Heart right ventricle (tissue), 16 donors: ENCODE results near the gene SLC29A3. TPM values are rescaled to one million over a fixed set of nuclear protein-coding genes. Genes with fewer than 3 reads are reported as not detected.
A peak's percentile ranks its signal among the peaks of the same experiment; 100 is the strongest.

ENCODE experiments used
- ATAC-seq, 8 donors: fragments of 200-7000 bp; cut with Tn5 transposase; one replicate each; pipeline ENCODE4 v1.9.1; 2020; ENCODE audit warnings: mild to moderate bottlenecking in 8 of 8, moderate library complexity in 8 of 8, moderate number of reproducible peaks in 1 of 8
- DNase-seq, 2 donors: peaks; one replicate each; pipeline ENCODE4 v3.0.0-alpha.2; 2020
- H3K27ac ChIP-seq, 10 donors: fragments of 200-600 bp; sonication (generic) in 2 of 10; one replicate each; pipeline versions ENCODE4 v1.5.0 to v1.8.0; 2020 to 2022; ENCODE audit warnings: mild to moderate bottlenecking in 3 of 10
- H3K27me3 ChIP-seq, 7 donors: fragments of 200-600 bp; one replicate each; pipeline ENCODE4 v1.8.0; 2021 to 2022; ENCODE audit warnings: mild to moderate bottlenecking in 2 of 7
- H3K36me3 ChIP-seq, 9 donors: fragments of 200-600 bp; sonication (generic) in 1 of 9; one replicate each; pipeline versions ENCODE4 v1.5.0 to v1.8.0; 2020 to 2022; ENCODE audit warnings: mild to moderate bottlenecking in 2 of 9
- H3K4me1 ChIP-seq, 9 donors: fragments of 200-600 bp; sonication (generic) in 1 of 9; one replicate each; pipeline versions ENCODE4 v1.5.0 to v1.8.0; 2020 to 2022; ENCODE audit warnings: mild to moderate bottlenecking in 4 of 9
- H3K4me3 ChIP-seq, 10 donors: fragments of 200-600 bp; sonication (generic) in 2 of 10; one replicate each; pipeline versions ENCODE4 v1.5.0 to v1.8.0; 2020 to 2022; ENCODE audit warnings: mild to moderate bottlenecking in 7 of 10, moderate library complexity in 2 of 10
- H3K9me3 ChIP-seq, 11 donors: fragments of 200-600 bp in 10 of 11; sonication (generic) in 2 of 11; one replicate each; pipeline versions ENCODE4 v1.5.0 to v1.8.0; 2013 to 2022; ENCODE audit warnings: mild to moderate bottlenecking in 2 of 11, control low read depth in 1 of 11, moderate library complexity in 1 of 11
- WGBS, 2 donors: extraction: QIAGEN DNeasy Blood & Tissue Kit; methylation state at CpG; one replicate each; pipeline ENCODE4 v1.1.7; 2013; ENCODE audit warnings: inconsistent platforms in 1 of 2; 5-methylcytosine and 5-hydroxymethylcytosine counted together
- intact Hi-C, 10 donors: fragments of 100-400 bp; cut with DNase I; formaldehyde crosslinking; loops; one replicate each; pipeline versions ENCODE4 v1.11.1 to v1.14.2; 2022
- polyA plus RNA-seq, 2 donors: library from polyadenylated mRNA; stranded (reverse); fragments of 200-250 nt; gene quantifications; one replicate each; pipeline ENCODE4 v1.2.3, GENCODE V29; 2013
- total RNA-seq, 10 donors: library from RNA; stranded (reverse); fragmentation: NEBNext Ultra II Directional in 3 of 10; extraction: Animal tissue kit (Norgen Biotek cat#: 25700) in 3 of 10; gene quantifications; one replicate each; pipeline versions ENCODE4 v1.2.1 to v1.2.4, GENCODE V29; 2021 to 2023
- TF ChIP-seq, protein P1 (sequence below), 9 donors: fragments of 200-600 bp; sonication (generic) in 2 of 9; IDR thresholded peaks; one replicate each; pipeline versions ENCODE4 v1.5.0 to v1.8.0; 2021 to 2022; ENCODE audit warnings: antibody characterized with exemption in 9 of 9, mild to moderate bottlenecking in 5 of 9, moderate library complexity in 1 of 9
- donor health status: Arrhythmogenic right ventricular cardiomyopathy.
- donor health status: ischemic (EF 13 %, LVEDD 7.1; RV severe dilation, severe dysfunction).
- donor health status: healthy with polysubstance abuse.
- donor health status: DM: no; HTN: yes; CAD: no.
- donor health status: DM: no; HTN: no; CAD: no.
- donor health status: ischemic (EF 25% LVEDD 6.9; RV normal size, moderate dysfunction).
- donor health status: ischemic (EF 25% LVEDD 5.7; RV mildly dilated, moderate dysfunction).
- donor health status: healthy.
- donor health status: DM: yes; HTN: yes; CAD: no.
- donor health status: Ischemic cardiomyopathy.
- donor health status: ischemic (EF 35%, LVEDD 5.7; RV mildly dilated, moderate dysfunction).
- donor health status: nonischemic (EF 11% LVEDD 7.7; RV severe dilation, severe dysfunction).
- donor health status: DM: yes; HTN: yes; CAD: no.
- donor health status: PGD.
- donor health status: ischemic (EF 29% LVEDD 5.4; RV normal size, mild dysfunction).
- donor health status: nonischemic (EF 23%, LVEDD 6.1; RV moderate dilation, normal function).

SLC29A3 gene
- total and polyA plus RNA-seq, 12 donors: 0.89 to 3.5 (median 1.2) TPM

GRCh38 chr10:71366690-71367089, 47.6 kb downstream of the SLC29A3 start:
- H3K27ac ChIP-seq: peak overlapping the region in 1 of 10 donors; percentile 53
- H3K36me3 ChIP-seq: peaks cover 0 to 22% (median 0%) of the 10 kb centered on the region in 9 donors
- no peak overlapping the region for H3K4me3 ChIP-seq
- DNase-seq (no peak), ATAC-seq (no peak)
- H3K27me3 ChIP-seq: peaks cover 0 to 9% (median 0%) of the 10 kb centered on the region in 7 donors
- no peaks in the 10 kb centered on the region for H3K9me3 ChIP-seq
- peaks cover 0 to 55% (median 0%) of the 10 kb centered on the region in 9 donors for H3K4me1 ChIP-seq
- intact Hi-C loops: no loop called here
- TF ChIP-seq, protein P1, sequence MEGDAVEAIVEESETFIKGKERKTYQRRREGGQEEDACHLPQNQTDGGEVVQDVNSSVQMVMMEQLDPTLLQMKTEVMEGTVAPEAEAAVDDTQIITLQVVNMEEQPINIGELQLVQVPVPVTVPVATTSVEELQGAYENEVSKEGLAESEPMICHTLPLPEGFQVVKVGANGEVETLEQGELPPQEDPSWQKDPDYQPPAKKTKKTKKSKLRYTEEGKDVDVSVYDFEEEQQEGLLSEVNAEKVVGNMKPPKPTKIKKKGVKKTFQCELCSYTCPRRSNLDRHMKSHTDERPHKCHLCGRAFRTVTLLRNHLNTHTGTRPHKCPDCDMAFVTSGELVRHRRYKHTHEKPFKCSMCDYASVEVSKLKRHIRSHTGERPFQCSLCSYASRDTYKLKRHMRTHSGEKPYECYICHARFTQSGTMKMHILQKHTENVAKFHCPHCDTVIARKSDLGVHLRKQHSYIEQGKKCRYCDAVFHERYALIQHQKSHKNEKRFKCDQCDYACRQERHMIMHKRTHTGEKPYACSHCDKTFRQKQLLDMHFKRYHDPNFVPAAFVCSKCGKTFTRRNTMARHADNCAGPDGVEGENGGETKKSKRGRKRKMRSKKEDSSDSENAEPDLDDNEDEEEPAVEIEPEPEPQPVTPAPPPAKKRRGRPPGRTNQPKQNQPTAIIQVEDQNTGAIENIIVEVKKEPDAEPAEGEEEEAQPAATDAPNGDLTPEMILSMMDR (IDR thresholded peaks at IDR 0.05): no peak
- 88 to 91% methylated on average over 8 of the region's 8 CpGs for WGBS, 2 donors

GRCh38 chr10:71367271-71367670, 48.2 kb downstream of the SLC29A3 start:
- intact Hi-C loops: no loop called here
- WGBS, 2 donors: 78 to 85% methylated on average over 2 of the region's 2 CpGs
- H3K36me3 ChIP-seq: peaks cover 0 to 16% (median 0%) of the 10 kb centered on the region in 9 donors
- H3K4me1 ChIP-seq: peaks cover 0 to 60% (median 0%) of the 10 kb centered on the region in 9 donors
- H3K27ac ChIP-seq: peak overlapping the region in 1 of 10 donors; percentile 53
- ATAC-seq (peak in 4 of 8 donors; percentile 10 to 56 (median 30)), DNase-seq (no peak)
- peaks cover 0 to 9% (median 0%) of the 10 kb centered on the region in 7 donors for H3K27me3 ChIP-seq
- H3K4me3 ChIP-seq: no peak overlapping the region
- TF ChIP-seq, protein P1 (IDR thresholded peaks at IDR 0.05): no peak
- H3K9me3 ChIP-seq: no peaks in the 10 kb centered on the region

DNA sequence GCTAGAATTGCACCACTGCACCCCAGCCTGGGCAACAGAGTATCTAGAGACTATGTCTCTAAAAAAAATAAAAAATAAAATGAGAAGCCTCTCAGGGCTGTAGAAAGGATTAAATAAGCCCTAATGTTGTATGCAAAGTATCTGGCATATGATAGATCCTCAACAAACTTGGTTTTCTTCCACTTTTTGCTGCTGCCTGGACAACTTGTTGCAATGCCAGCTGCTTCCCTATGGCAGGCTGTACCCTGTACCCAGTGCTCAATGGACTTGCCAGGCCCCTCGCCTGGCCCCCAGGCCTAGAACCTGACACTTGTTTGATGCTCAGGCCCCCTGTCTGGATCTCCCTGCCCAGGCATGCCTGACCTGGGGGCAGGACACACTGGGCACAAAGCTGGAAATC, 49.1 kb downstream of the SLC29A3 start:
- Histone ChIP-seq H3K4me3 (no peak overlapping the region), H3K36me3 (peaks cover 0 to 7% (median 0%) of the 10 kb centered on the region in 9 donors), H3K4me1 (peaks cover 0 to 69% (median 0%) of the 10 kb centered on the region in 9 donors), H3K27me3 (peaks cover 0 to 9% (median 0%) of the 10 kb centered on the region in 7 donors), H3K27ac (no peak overlapping the region), H3K9me3 (no peaks in the 10 kb centered on the region)
- intact Hi-C loops: no loop called here
- TF ChIP-seq, protein P1 (IDR thresholded peaks at IDR 0.05): no peak
- no peak for DNase-seq
- WGBS, 2 donors: 91 to 100% methylated on average over 1 of the region's 1 CpG
- ATAC-seq: no peak

DNA sequence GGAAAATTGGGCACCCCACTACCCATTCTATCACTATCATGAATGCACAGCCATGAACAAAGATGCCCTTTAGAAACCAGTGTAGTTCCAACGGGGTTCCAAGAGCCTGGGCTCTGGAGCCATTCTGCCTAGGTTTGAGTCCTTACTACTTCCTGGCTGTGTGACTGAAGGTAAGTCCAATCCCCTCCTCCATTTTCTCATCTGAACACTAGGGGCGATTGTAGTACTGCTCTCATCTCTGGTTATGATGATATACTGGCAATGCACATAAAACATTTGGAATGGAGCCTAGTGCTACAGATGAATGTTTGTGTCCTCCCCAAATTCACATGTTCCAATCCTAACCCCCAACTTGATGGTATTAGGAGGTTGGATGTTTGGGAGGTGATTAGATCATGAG, 49.6 kb downstream of the SLC29A3 start:
- WGBS, 2 donors: 69 to 83% methylated on average over 2 of the region's 2 CpGs
- H3K27ac ChIP-seq: no peak overlapping the region
- peaks cover 0 to 74% (median 0%) of the 10 kb centered on the region in 9 donors for H3K4me1 ChIP-seq
- H3K36me3 ChIP-seq: peaks cover 0 to 6% (median 0%) of the 10 kb centered on the region in 9 donors
- no peaks in the 10 kb centered on the region for H3K9me3 ChIP-seq
- TF ChIP-seq, protein P1 (IDR thresholded peaks at IDR 0.05): no peak
- H3K27me3 ChIP-seq: peaks cover 0 to 10% (median 0%) of the 10 kb centered on the region in 7 donors
- no peak overlapping the region for H3K4me3 ChIP-seq
- DNase-seq (no peak), ATAC-seq (no peak)
- intact Hi-C loops: no loop called here
